HepG2 (cell line): ENCODE results near the gene HK2. TPM values are rescaled to one million over a fixed set of nuclear protein-coding genes. Genes with fewer than 3 reads are reported as not detected.

Experiments
- ATAC-seq: fragments of 200-7000 bp; cut with Tn5 transposase; 3 replicates; pipeline ENCODE4 v1.9.1; 2020; ENCODE audit warnings: mild to moderate bottlenecking, moderate library complexity
- BruUV-seq: library from RNA; stranded (reverse); fragments of 400-500 nt; replicated peaks from 2 replicates; lab custom pipeline; 2021; lab: Mats Ljungman, UMichigan
- CTCF ChIA-PET: fragments of 300-600 bp; formaldehyde crosslinking; extraction: SDS; loops from one replicate; lab custom pipeline; 2021; ENCODE audit warnings: low total read pairs, inconsistent platforms, low intra/inter-chr PET ratio; lab: Yijun Ruan, JAX
- POLR2A ChIA-PET: fragments of 350-600 bp; sonication (Branson Sonifier 250); formaldehyde crosslinking; loops from one replicate; lab custom pipeline; 2020; ENCODE audit warnings: antibody characterized with exemption, inconsistent platforms; lab: Yijun Ruan, JAX
- DNase-seq: peaks from one replicate; pipeline ENCODE4 v3.0.0-alpha.2; 2015; ENCODE audit warnings: low spot score
- FAIRE-seq: peaks from 3 replicates; lab custom pipeline; 2011; peaks lifted over from hg19 to GRCh38; lab: Jason Lieb, UNC
- H2AFZ ChIP-seq: one replicate; pipeline ENCODE4 v1.6.1; 2011; ENCODE audit warnings: low read length, inconsistent platforms
- H3K27ac ChIP-seq: fragments of 300-600 bp; 3 replicates; pipeline ENCODE4 v1.8.0; 2011; ENCODE audit warnings: mixed run types, mild to moderate bottlenecking, mixed read lengths, low read length, inconsistent platforms; ENCODE audit not compliant: insufficient read depth; ENCODE audit errors: extremely low read length
- H3K27me3 ChIP-seq, 2 experiments: fragments of 200-600 bp in 1 of 2; 2 replicates in 1 of 2; 3 replicates in 1 of 2; pipeline versions ENCODE4 v1.6.0 to v1.8.0; 2011; ENCODE audit warnings: low read length in 2 of 2, mild to moderate bottlenecking in 2 of 2, moderate library complexity in 2 of 2, inconsistent platforms in 1 of 2; ENCODE audit not compliant: insufficient read depth in 2 of 2, control insufficient read depth in 1 of 2
- H3K36me3 ChIP-seq, 2 experiments: fragments of 200-600 bp in 1 of 2; replicated peaks in 1 of 2; 2 replicates in 1 of 2; 3 replicates in 1 of 2; pipeline versions ENCODE4 v1.5.1 to v1.8.0; 2011; ENCODE audit warnings: low read length in 2 of 2, inconsistent platforms in 1 of 2; ENCODE audit not compliant: insufficient read depth in 2 of 2, control insufficient read depth in 1 of 2
- H3K4me1 ChIP-seq: 2 replicates; pipeline ENCODE4 v1.5.1; 2012; ENCODE audit warnings: low read length, inconsistent platforms; ENCODE audit not compliant: insufficient read depth
- H3K4me2 ChIP-seq: 2 replicates; pipeline ENCODE4 v1.6.0; 2011; ENCODE audit warnings: low read depth, low read length, inconsistent platforms
- H3K4me3 ChIP-seq, 3 experiments: fragments of 200-600 bp in 1 of 3; sonication (generic), shearing (Covaris generic) in 1 of 3; replicated peaks in 1 of 3; 2 replicates each; pipeline ENCODE4 v1.5.1; 2011 to 2016; ENCODE audit warnings: low read length in 3 of 3, inconsistent platforms in 2 of 3, low read depth in 2 of 3, mild to moderate bottlenecking in 2 of 3, control low read depth in 1 of 3, mixed read lengths in 1 of 3; ENCODE audit not compliant: insufficient read depth in 1 of 3
- H3K79me2 ChIP-seq: one replicate; pipeline ENCODE4 v1.6.1; 2011; ENCODE audit warnings: low read length, inconsistent platforms; ENCODE audit not compliant: insufficient read depth
- H3K9ac ChIP-seq: 2 replicates; pipeline ENCODE4 v1.6.0; 2011; ENCODE audit warnings: mild to moderate bottlenecking, low read depth, low read length, inconsistent platforms; ENCODE audit not compliant: insufficient read depth
- H3K9me3 ChIP-seq: 2 replicates; pipeline ENCODE4 v1.5.1; 2012; ENCODE audit warnings: mild to moderate bottlenecking, low read length
- H4K20me1 ChIP-seq: 2 replicates; pipeline ENCODE4 v1.6.0; 2011; ENCODE audit warnings: inconsistent platforms, mild to moderate bottlenecking, low read length, moderate library complexity; ENCODE audit not compliant: insufficient read depth
- ELF3 ChIP-seq: IDR thresholded peaks from 2 replicates; pipeline ENCODE4 v1.6.1; 2016; ENCODE audit warnings: missing genetic modification reagents, missing compliant biosample characterization
- GMEB1 ChIP-seq: sonication (generic); formaldehyde crosslinking; IDR thresholded peaks from 2 replicates; pipeline ENCODE4 v1.5.1; 2020; ENCODE audit warnings: missing genetic modification reagents, mild to moderate bottlenecking, borderline replicate concordance
- HMGXB3 ChIP-seq: sonication (generic); formaldehyde crosslinking; IDR thresholded peaks from 2 replicates; pipeline ENCODE4 v1.4.0; 2020; ENCODE audit warnings: missing genetic modification reagents, borderline replicate concordance
- NRL ChIP-seq: sonication (generic); formaldehyde crosslinking; IDR thresholded peaks from 2 replicates; pipeline ENCODE4 v1.5.0; 2020; ENCODE audit warnings: missing genetic modification reagents, mild to moderate bottlenecking, moderate library complexity, borderline replicate concordance
- SMC3 ChIP-seq: IDR thresholded peaks from 2 replicates; pipeline ENCODE4 v1.6.1; 2011; ENCODE audit warnings: low read length, improper control_type of control experiment
- ZMYM4 ChIP-seq: sonication (generic); formaldehyde crosslinking; IDR thresholded peaks from 2 replicates; pipeline ENCODE4 v1.8.1; 2023; ENCODE audit warnings: mild to moderate bottlenecking, missing genetic modification reagents
- ZNF383 ChIP-seq: sonication (generic); formaldehyde crosslinking; IDR thresholded peaks from 2 replicates; pipeline ENCODE4 v1.4.0; 2020; ENCODE audit warnings: missing genetic modification reagents, mild to moderate bottlenecking, borderline replicate concordance
- ZNF451 ChIP-seq: sonication (generic); formaldehyde crosslinking; IDR thresholded peaks from 2 replicates; pipeline ENCODE4 v1.5.0; 2020; ENCODE audit warnings: mild to moderate bottlenecking, missing genetic modification reagents
- ZNF543 ChIP-seq: sonication (generic); formaldehyde crosslinking; IDR thresholded peaks from 2 replicates; pipeline ENCODE4 v1.4.0; 2020; ENCODE audit warnings: mild to moderate bottlenecking, missing genetic modification reagents
- ZNF556 ChIP-seq: sonication (generic); formaldehyde crosslinking; IDR thresholded peaks from 2 replicates; pipeline ENCODE4 v1.4.0; 2020; ENCODE audit warnings: mild to moderate bottlenecking, missing genetic modification reagents, borderline replicate concordance
- ZNF567 ChIP-seq: sonication (generic); formaldehyde crosslinking; IDR thresholded peaks from 2 replicates; pipeline ENCODE4 v1.8.1; 2023; ENCODE audit warnings: mild to moderate bottlenecking, missing genetic modification reagents, borderline replicate concordance
- ZNF607 ChIP-seq: sonication (generic); formaldehyde crosslinking; IDR thresholded peaks from 2 replicates; pipeline ENCODE4 v1.5.1; 2020; ENCODE audit warnings: missing genetic modification reagents, mild to moderate bottlenecking, borderline replicate concordance
- WGBS: methylation state at CpG from one replicate; pipeline ENCODE4 v1.1.6; 2017; ENCODE audit warnings: low lambda C conversion rate; 5-methylcytosine and 5-hydroxymethylcytosine counted together
- in situ Hi-C: cut with HindIII; loops from 2 replicates; pipeline ENCODE4 v1.10.0; 2017; ENCODE audit warnings: low pct_unique_long_range_greater_than_20kb; ENCODE audit not compliant: extremely low pct_ligation_motif_present
- intact Hi-C: fragments of 100-400 bp; cut with micrococcal nuclease; formaldehyde crosslinking; loops from one replicate; pipeline ENCODE4 v1.10.0; 2022; ENCODE audit not compliant: unreplicated experiment
- polyA plus RNA-seq, 8 experiments: library from polyadenylated mRNA; depleted of rRNA in 3 of 8; stranded (reverse) in 7 of 8; unstranded in 1 of 8; fragments of >200 nt; fragmentation: Illumina TruSeq in 4 of 8; extraction: Trizol in 4 of 8; gene quantifications; 2 replicates each; pipeline versions ENCODE4 v1.2.1 to v1.2.3, GENCODE V29; 2011 to 2016; ENCODE audit warnings: low read depth in 4 of 8, missing spikeins in 1 of 8, mixed read lengths in 1 of 8; ENCODE audit not compliant: insufficient read depth in 1 of 8
- total RNA-seq, 5 experiments: library from RNA; depleted of rRNA; stranded (reverse); fragments of >200 nt; fragmentation: Illumina TruSeq; extraction: Trizol; gene quantifications; 2 replicates each; pipeline ENCODE4 v1.2.3, GENCODE V29; 2016; ENCODE audit warnings: low read depth in 1 of 5
- TF ChIP-seq, protein P1 (sequence below): sonication (generic); formaldehyde crosslinking; IDR thresholded peaks from 2 replicates; pipeline ENCODE4 v1.8.1; 2023; ENCODE audit warnings: mild to moderate bottlenecking, inconsistent platforms, moderate library complexity, missing genetic modification reagents, borderline replicate concordance

Gene HK2
- total and polyA plus RNA-seq, 2 of the 13 experiments (the other 11 are each of a cell fraction or from before 2014, with no cell fraction given): 13.2 to 101 TPM

DNA sequence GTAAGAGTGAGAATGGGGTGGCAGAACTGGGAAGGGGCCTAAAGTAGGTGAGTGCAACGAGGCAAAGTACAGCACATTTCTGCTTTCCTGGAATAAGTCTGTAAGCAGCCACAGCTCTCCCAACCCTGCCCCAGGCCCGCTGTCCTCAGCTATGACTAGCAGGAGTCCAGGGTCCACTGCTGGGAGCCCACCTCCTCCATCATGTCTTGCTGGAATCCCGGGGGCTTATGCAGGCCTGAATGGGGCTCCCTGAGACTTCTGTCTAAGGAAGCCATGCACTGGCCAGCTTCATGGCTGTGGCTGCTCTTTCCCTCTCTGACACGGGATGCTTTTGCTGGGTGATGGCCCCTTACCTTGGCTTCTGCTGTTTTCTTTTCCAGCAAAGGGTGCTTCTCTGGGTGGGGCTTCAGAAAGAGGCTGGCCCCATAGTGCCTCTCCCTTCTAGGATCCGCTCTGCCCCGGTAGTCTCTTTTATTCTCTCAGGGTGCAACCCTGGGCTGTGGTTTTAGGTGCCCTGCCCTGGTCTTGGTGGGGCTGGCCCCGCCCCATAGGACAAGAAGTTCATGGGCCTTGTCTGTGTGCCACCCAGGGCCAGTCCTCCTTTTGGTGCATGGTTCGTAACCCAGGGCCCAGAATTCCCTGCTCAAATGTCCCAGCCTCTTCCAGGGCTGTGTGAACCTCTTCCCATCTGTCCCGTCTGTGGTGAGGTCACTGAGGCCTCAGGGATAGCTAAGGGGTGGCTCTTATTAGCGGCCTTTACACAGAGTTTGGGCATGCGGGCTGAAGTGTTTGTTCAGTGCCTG, 90.7 kb downstream of the HK2 start:
- Histone ChIP-seq H3K36me3 (peaks cover 2 to 9% of the 10 kb centered on the region in 2 experiments; a peak in 3 of 5 replicates), H3K9ac (peak overlapping the region; percentile 26), H4K20me1 (no peaks in the 10 kb centered on the region), H3K4me1 (peaks cover 57% of the 10 kb centered on the region), H2AFZ (no peak overlapping the region), H3K27me3 (no peaks in the 10 kb centered on the region), H3K4me3 (peak overlapping the region; percentile 39 to 65 (median 53)), H3K4me2 (peak overlapping the region; percentile 88), H3K79me2 (no peaks in the 10 kb centered on the region), H3K27ac (peak overlapping the region; percentile 20), H3K9me3 (no peaks in the 10 kb centered on the region)
- ChIA-PET CTCF (no interaction called here), POLR2A (interaction anchor here (1.6 to 1.9 kb wide), 2 partner anchors 11 to 14 kb away, joined by 5 to 6 read pairs; no protein-coding TSS in a partner anchor)
- in situ Hi-C loops: no loop called here
- 22% methylated on average over 10 of the region's 11 CpGs for WGBS
- DNase-seq (peak; percentile 68), FAIRE-seq (peak; percentile 72), ATAC-seq (peak; percentile 77)
- intact Hi-C loops: no loop called here
- BruUV-seq: no TSS peak
- TF ChIP-seq NRL (peak; percentile 86; the same call in 1 of the 2 replicates), ZNF556 (CRISPR knock-in tag) (peak; percentile 65; the same call in 1 of the 2 replicates), ZNF543 (CRISPR knock-in tag) (0 out of 2 replicates have a peak, but pooled peaks have one; percentile 53), ZMYM4 (CRISPR knock-in tag) (0 out of 2 replicates have a peak, but pooled peaks have one; percentile 52), ZNF451 (CRISPR knock-in tag) (no peak), SMC3 (no peak), GMEB1 (0 out of 2 replicates have a peak, but pooled peaks have one; percentile 10), ZNF567 (CRISPR knock-in tag) (peak; percentile 82), ELF3 (CRISPR knock-in tag) (no peak), ZNF383 (CRISPR knock-in tag) (peak; percentile 92; the same call in 1 of the 2 replicates), HMGXB3 (CRISPR knock-in tag) (0 out of 2 replicates have a peak, but pooled peaks have one; percentile 16), ZNF607 (CRISPR knock-in tag) (peak; percentile 17; the same call in 1 of the 2 replicates)
- TF ChIP-seq, protein P1, sequence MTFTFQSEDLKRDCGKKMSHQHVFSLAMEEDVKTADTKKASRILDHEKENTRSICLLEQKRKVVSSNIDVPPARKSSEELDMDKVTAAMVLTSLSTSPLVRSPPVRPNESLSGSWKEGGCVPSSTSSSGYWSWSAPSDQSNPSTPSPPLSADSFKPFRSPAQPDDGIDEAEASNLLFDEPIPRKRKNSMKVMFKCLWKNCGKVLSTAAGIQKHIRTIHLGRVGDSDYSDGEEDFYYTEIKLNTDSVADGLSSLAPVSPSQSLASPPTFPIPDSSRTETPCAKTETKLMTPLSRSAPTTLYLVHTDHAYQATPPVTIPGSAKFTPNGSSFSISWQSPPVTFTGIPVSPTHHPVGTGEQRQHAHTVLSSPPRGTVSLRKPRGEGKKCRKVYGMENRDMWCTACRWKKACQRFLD: peak; percentile 88; the same call in 1 of the 2 replicates
